Measurements from ENCODE around the gene MLLT1. TPM values are rescaled to one million over a fixed set of nuclear protein-coding genes. Genes with fewer than 3 reads are reported as not detected.

The MLLT1 gene
- total RNA-seq, 1 donor from 2014 or later, result 23.1 TPM

GRCh38 chr19:6233056-6233826 lies 46.5 kb downstream of the MLLT1 start:
- H3K36me3 ChIP-seq (ENCODE audit: control insufficient read depth, insufficient read depth, low read length), result no peaks in the 10 kb centered on the region
- no peak for TF ChIP-seq CTCF (IDR thresholded peaks at IDR 0.05; ENCODE audit: insufficient read depth, low read length, poor library complexity, severe bottlenecking)
- DNase-seq (ENCODE audit: low read depth), result no peak
- no peak overlapping the region for H3K4me3 ChIP-seq (ENCODE audit: low read depth, low read length)
- no peaks in the 10 kb centered on the region for H3K27me3 ChIP-seq (ENCODE audit: control insufficient read depth, insufficient read depth, low read length)

GRCh38 chr19:6232601-6233055 lies 47.1 kb downstream of the MLLT1 start:
- no peak overlapping the region for H3K4me3 ChIP-seq (ENCODE audit: low read depth, low read length)
- H3K27me3 ChIP-seq (ENCODE audit: control insufficient read depth, insufficient read depth, low read length), result no peaks in the 10 kb centered on the region
- TF ChIP-seq CTCF (IDR thresholded peaks at IDR 0.05; ENCODE audit: insufficient read depth, low read length, poor library complexity, severe bottlenecking), result no peak
- no peaks in the 10 kb centered on the region for H3K36me3 ChIP-seq (ENCODE audit: control insufficient read depth, insufficient read depth, low read length)
- peak; percentile 73 for DNase-seq (ENCODE audit: low read depth)

GRCh38 chr19:6230991-6231448 lies 48.8 kb downstream of the MLLT1 start:
- no peak for DNase-seq (ENCODE audit: low read depth)
- Histone ChIP-seq H3K4me3 (ENCODE audit: low read depth, low read length) (no peak overlapping the region), H3K27me3 (ENCODE audit: control insufficient read depth, insufficient read depth, low read length) (no peaks in the 10 kb centered on the region), H3K36me3 (ENCODE audit: control insufficient read depth, insufficient read depth, low read length) (no peaks in the 10 kb centered on the region)
- TF ChIP-seq CTCF (IDR thresholded peaks at IDR 0.05; ENCODE audit: insufficient read depth, low read length, poor library complexity, severe bottlenecking), result no peak

GRCh38 chr19:6229951-6230712 lies 49.6 kb downstream of the MLLT1 start:
- no peak overlapping the region for H3K4me3 ChIP-seq (ENCODE audit: low read depth, low read length)
- DNase-seq (ENCODE audit: low read depth), result no peak
- no peaks in the 10 kb centered on the region for H3K36me3 ChIP-seq (ENCODE audit: control insufficient read depth, insufficient read depth, low read length)
- no peak for TF ChIP-seq CTCF (IDR thresholded peaks at IDR 0.05; ENCODE audit: insufficient read depth, low read length, poor library complexity, severe bottlenecking)
- H3K27me3 ChIP-seq (ENCODE audit: control insufficient read depth, insufficient read depth, low read length), result no peaks in the 10 kb centered on the region

- Histone ChIP-seq H3K4me3 (ENCODE audit: low read depth, low read length) (no peak overlapping the region), H3K27me3 (ENCODE audit: control insufficient read depth, insufficient read depth, low read length) (no peaks in the 10 kb centered on the region), H3K36me3 (ENCODE audit: control insufficient read depth, insufficient read depth, low read length) (no peaks in the 10 kb centered on the region)
- no peak for TF ChIP-seq CTCF (IDR thresholded peaks at IDR 0.05; ENCODE audit: insufficient read depth, low read length, poor library complexity, severe bottlenecking)
- no peak for DNase-seq (ENCODE audit: low read depth)
Measured at GRCh38 chr19:6229216-6229913, 50.4 kb downstream of the MLLT1 start.
